ENCODE data around the gene ADAMTS6.

ADAMTS6 gene

DNA sequence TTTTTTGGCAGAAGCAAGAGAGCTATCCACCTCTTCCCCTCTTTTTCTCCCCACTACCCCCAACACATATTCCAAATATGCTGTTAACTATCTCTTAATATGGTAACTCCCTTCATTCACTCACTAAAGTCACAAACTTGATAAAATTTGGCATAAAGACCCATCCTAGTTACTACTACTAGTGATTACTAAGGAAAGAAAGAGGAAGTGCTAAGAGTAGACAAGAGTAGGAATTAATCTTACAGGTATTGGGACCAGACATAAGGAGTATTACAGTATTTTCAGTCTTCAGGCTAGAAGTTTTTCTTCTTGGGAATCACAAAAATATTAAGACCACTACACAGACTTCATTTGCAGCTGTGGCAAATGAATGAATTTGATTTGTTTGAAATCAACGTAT lies 2.2 kb downstream of the ADAMTS6 start:
- Histone ChIP-seq H2BK15ac (replicated peaks; ENCODE audit: low read depth) (no peak overlapping the region), H3K23ac (ENCODE audit: low read length) (no peak overlapping the region), H2BK5ac (ENCODE audit: low read length) (no peak overlapping the region), H3K27me3 (ENCODE audit: insufficient read depth, low read length, poor library complexity) (no peaks in the 10 kb centered on the region), H3K79me1 (ENCODE audit: low read length) (no peaks in the 10 kb centered on the region), H3K56ac (ENCODE audit: low read length) (no peak overlapping the region), H3K4me1 (ENCODE audit: control insufficient read depth, low read depth, low read length) (peaks cover 5% of the 10 kb centered on the region), H2AK5ac (ENCODE audit: low read length) (no peak overlapping the region), H3K4me3 (ENCODE audit: low read length) (no peak overlapping the region), H3K4me2 (ENCODE audit: low read length) (no peak overlapping the region), H3K36me3 (ENCODE audit: control insufficient read depth, insufficient read depth, low read length) (no peaks in the 10 kb centered on the region), H3K18ac (ENCODE audit: low read length) (no peak overlapping the region), H2BK120ac (ENCODE audit: low read depth, low read length) (no peak overlapping the region), H4K5ac (ENCODE audit: low read length) (no peak overlapping the region), H3K27ac (ENCODE audit: low read depth, low read length) (no peak overlapping the region), H3K79me2 (ENCODE audit: control insufficient read depth, insufficient read depth, low read length) (no peaks in the 10 kb centered on the region), H3K9ac (ENCODE audit: low read length) (no peak overlapping the region), H4K8ac (ENCODE audit: low read depth, low read length) (no peak overlapping the region), H3K4ac (ENCODE audit: low read depth, low read length) (no peak overlapping the region)
- no peak for DNase-seq
- WGBS (ENCODE audit: extremely low coverage, insufficient coverage, low lambda C conversion rate), result no CpG with 5 or more reads among the region's 1 CpG

DNA sequence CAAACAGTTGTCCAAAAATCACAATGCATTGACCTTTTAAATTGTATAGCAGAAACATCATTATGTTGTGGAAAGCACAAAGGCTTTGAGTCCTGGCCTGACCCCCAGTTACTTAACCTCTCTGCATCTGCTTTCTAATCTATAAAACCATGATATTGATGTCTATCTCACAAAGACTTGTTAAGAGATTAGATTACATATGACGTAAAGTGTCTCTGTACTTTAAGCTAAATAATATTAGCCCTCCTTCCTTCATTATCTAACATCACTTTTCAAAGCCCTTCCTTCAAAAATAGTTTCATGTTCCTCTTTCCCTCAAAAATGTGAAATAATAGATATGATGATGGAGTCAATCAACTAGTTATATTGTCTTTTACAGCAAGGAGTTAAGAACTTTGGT lies 3.4 kb downstream of the ADAMTS6 start:
- no peak overlapping the region for H4K8ac ChIP-seq (ENCODE audit: low read depth, low read length)
- no peak overlapping the region for H3K4ac ChIP-seq (ENCODE audit: low read depth, low read length)
- H3K4me2 ChIP-seq (ENCODE audit: low read length), result no peak overlapping the region
- H3K56ac ChIP-seq (ENCODE audit: low read length), result no peak overlapping the region
- WGBS (ENCODE audit: extremely low coverage, insufficient coverage, low lambda C conversion rate), result no CpG with 5 or more reads among the region's 1 CpG
- no peaks in the 10 kb centered on the region for H3K36me3 ChIP-seq (ENCODE audit: control insufficient read depth, insufficient read depth, low read length)
- no peak overlapping the region for H4K5ac ChIP-seq (ENCODE audit: low read length)
- no peaks in the 10 kb centered on the region for H3K79me2 ChIP-seq (ENCODE audit: control insufficient read depth, insufficient read depth, low read length)
- no peak overlapping the region for H3K4me3 ChIP-seq (ENCODE audit: low read length)
- DNase-seq, result no peak
- H2BK5ac ChIP-seq (ENCODE audit: low read length), result no peak overlapping the region
- no peak overlapping the region for H2BK120ac ChIP-seq (ENCODE audit: low read depth, low read length)
- H2BK15ac ChIP-seq (replicated peaks; ENCODE audit: low read depth), result no peak overlapping the region
- no peak overlapping the region for H3K23ac ChIP-seq (ENCODE audit: low read length)
- H3K4me1 ChIP-seq (ENCODE audit: control insufficient read depth, low read depth, low read length), result peaks cover 5% of the 10 kb centered on the region
- H3K9ac ChIP-seq (ENCODE audit: low read length), result no peak overlapping the region
- H3K18ac ChIP-seq (ENCODE audit: low read length), result no peak overlapping the region
- no peak overlapping the region for H2AK5ac ChIP-seq (ENCODE audit: low read length)
- H3K27ac ChIP-seq (ENCODE audit: low read depth, low read length), result no peak overlapping the region
- H3K79me1 ChIP-seq (ENCODE audit: low read length), result no peaks in the 10 kb centered on the region
- no peaks in the 10 kb centered on the region for H3K27me3 ChIP-seq (ENCODE audit: insufficient read depth, low read length, poor library complexity)

DNA sequence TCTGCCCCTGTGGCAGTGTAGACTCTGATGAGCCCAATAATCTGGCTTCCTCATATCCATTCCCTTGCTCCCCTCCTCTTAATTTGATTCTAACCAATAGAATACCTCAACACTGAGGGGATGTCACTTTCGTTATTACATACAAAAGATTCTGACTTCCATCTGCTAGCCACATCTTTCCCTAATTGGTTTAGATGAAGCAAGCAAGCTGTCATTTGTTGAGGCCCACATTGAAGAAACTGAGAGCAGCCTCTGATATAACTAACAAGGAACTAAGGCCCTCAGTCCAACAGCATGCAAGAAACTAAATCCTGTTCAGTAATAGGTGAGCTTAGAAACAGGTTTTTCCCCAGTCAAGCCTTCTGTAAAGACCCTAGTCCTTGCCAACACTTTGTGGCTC lies 5.8 kb downstream of the ADAMTS6 start:
- Histone ChIP-seq H3K4ac (ENCODE audit: low read depth, low read length) (no peak overlapping the region), H3K4me2 (ENCODE audit: low read length) (no peak overlapping the region), H2BK5ac (ENCODE audit: low read length) (no peak overlapping the region), H3K79me2 (ENCODE audit: control insufficient read depth, insufficient read depth, low read length) (no peaks in the 10 kb centered on the region), H3K56ac (ENCODE audit: low read length) (no peak overlapping the region), H4K5ac (ENCODE audit: low read length) (no peak overlapping the region), H3K79me1 (ENCODE audit: low read length) (no peaks in the 10 kb centered on the region), H3K18ac (ENCODE audit: low read length) (no peak overlapping the region), H3K36me3 (ENCODE audit: control insufficient read depth, insufficient read depth, low read length) (no peaks in the 10 kb centered on the region), H3K4me3 (ENCODE audit: low read length) (no peak overlapping the region), H3K23ac (ENCODE audit: low read length) (no peak overlapping the region), H4K8ac (ENCODE audit: low read depth, low read length) (no peak overlapping the region), H3K27ac (ENCODE audit: low read depth, low read length) (no peak overlapping the region), H2BK15ac (replicated peaks; ENCODE audit: low read depth) (no peak overlapping the region), H2BK120ac (ENCODE audit: low read depth, low read length) (no peak overlapping the region), H3K27me3 (ENCODE audit: insufficient read depth, low read length, poor library complexity) (no peaks in the 10 kb centered on the region), H2AK5ac (ENCODE audit: low read length) (no peak overlapping the region), H3K9ac (ENCODE audit: low read length) (no peak overlapping the region), H3K4me1 (ENCODE audit: control insufficient read depth, low read depth, low read length) (peaks cover 3% of the 10 kb centered on the region)
- WGBS (ENCODE audit: extremely low coverage, insufficient coverage, low lambda C conversion rate), result no CpG with 5 or more reads among the region's 1 CpG
- DNase-seq, result no peak

DNA sequence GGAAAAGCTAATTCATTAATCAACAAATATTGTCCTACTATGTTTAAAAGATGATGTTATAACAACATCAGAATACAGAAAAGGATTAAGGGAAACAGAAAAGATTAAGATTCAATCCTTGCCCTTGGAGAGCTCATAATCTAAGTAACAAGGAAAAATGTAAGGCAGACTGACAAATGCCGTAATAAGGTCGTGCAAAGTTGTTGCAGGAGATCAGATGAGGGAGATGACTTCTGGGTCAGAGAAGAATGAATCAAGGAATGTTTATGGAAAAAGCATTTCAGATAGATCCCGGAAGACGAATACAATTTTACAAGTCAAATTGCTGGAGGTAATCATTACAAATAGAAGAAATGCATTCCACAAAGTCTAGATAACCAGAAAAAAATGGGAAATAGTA lies 6.4 kb downstream of the ADAMTS6 start:
- no peaks in the 10 kb centered on the region for H3K4me1 ChIP-seq (ENCODE audit: control insufficient read depth, low read depth, low read length)
- H3K4me2 ChIP-seq (ENCODE audit: low read length), result no peak overlapping the region
- H3K18ac ChIP-seq (ENCODE audit: low read length), result no peak overlapping the region
- H2BK15ac ChIP-seq (replicated peaks; ENCODE audit: low read depth), result no peak overlapping the region
- no peak overlapping the region for H2BK120ac ChIP-seq (ENCODE audit: low read depth, low read length)
- H4K8ac ChIP-seq (ENCODE audit: low read depth, low read length), result no peak overlapping the region
- H3K56ac ChIP-seq (ENCODE audit: low read length), result no peak overlapping the region
- H3K27ac ChIP-seq (ENCODE audit: low read depth, low read length), result no peak overlapping the region
- H3K36me3 ChIP-seq (ENCODE audit: control insufficient read depth, insufficient read depth, low read length), result no peaks in the 10 kb centered on the region
- H3K79me1 ChIP-seq (ENCODE audit: low read length), result no peaks in the 10 kb centered on the region
- H2AK5ac ChIP-seq (ENCODE audit: low read length), result no peak overlapping the region
- no peaks in the 10 kb centered on the region for H3K79me2 ChIP-seq (ENCODE audit: control insufficient read depth, insufficient read depth, low read length)
- no peak overlapping the region for H3K4me3 ChIP-seq (ENCODE audit: low read length)
- H4K5ac ChIP-seq (ENCODE audit: low read length), result no peak overlapping the region
- no peak overlapping the region for H2BK5ac ChIP-seq (ENCODE audit: low read length)
- no peak overlapping the region for H3K23ac ChIP-seq (ENCODE audit: low read length)
- DNase-seq, result no peak
- H3K4ac ChIP-seq (ENCODE audit: low read depth, low read length), result no peak overlapping the region
- H3K9ac ChIP-seq (ENCODE audit: low read length), result no peak overlapping the region
- no peaks in the 10 kb centered on the region for H3K27me3 ChIP-seq (ENCODE audit: insufficient read depth, low read length, poor library complexity)
- WGBS (ENCODE audit: extremely low coverage, insufficient coverage, low lambda C conversion rate), result no CpG with 5 or more reads among the region's 4 CpGs

DNA sequence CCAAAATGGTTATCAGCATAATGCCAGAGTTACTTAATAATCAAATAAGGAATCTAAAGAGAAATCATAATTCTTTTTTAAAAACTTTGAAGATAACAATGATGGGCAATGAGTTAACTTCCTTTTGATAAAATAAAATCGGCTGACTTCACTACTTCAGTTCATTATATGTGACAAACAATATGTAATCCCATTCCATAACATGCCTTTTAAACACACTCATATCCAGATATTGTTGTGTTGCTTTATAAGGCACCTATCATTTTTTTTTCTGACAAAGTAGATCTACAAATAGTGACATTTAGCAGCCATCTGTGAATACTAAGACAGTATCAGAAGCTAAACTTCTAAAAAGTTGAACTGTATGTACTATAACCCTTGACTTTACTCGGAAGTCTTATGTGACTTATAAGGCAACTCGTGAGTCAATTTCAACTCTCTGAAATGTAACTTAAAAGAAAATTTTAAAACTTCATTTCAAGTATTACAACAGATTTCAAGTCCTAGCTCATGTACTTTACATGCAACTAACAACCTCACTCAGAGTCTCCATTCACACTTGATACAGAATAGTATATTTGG lies 7.5 kb downstream of the ADAMTS6 start:
- Histone ChIP-seq H3K27ac (ENCODE audit: low read depth, low read length) (no peak overlapping the region), H4K8ac (ENCODE audit: low read depth, low read length) (no peak overlapping the region), H3K36me3 (ENCODE audit: control insufficient read depth, insufficient read depth, low read length) (no peaks in the 10 kb centered on the region), H3K56ac (ENCODE audit: low read length) (no peak overlapping the region), H3K18ac (ENCODE audit: low read length) (no peak overlapping the region), H3K4ac (ENCODE audit: low read depth, low read length) (no peak overlapping the region), H3K27me3 (ENCODE audit: insufficient read depth, low read length, poor library complexity) (no peaks in the 10 kb centered on the region), H3K4me3 (ENCODE audit: low read length) (no peak overlapping the region), H3K23ac (ENCODE audit: low read length) (no peak overlapping the region), H4K5ac (ENCODE audit: low read length) (no peak overlapping the region), H2AK5ac (ENCODE audit: low read length) (no peak overlapping the region), H2BK15ac (replicated peaks; ENCODE audit: low read depth) (no peak overlapping the region), H2BK5ac (ENCODE audit: low read length) (no peak overlapping the region), H3K4me1 (ENCODE audit: control insufficient read depth, low read depth, low read length) (no peaks in the 10 kb centered on the region), H3K79me1 (ENCODE audit: low read length) (no peaks in the 10 kb centered on the region), H3K4me2 (ENCODE audit: low read length) (no peak overlapping the region), H2BK120ac (ENCODE audit: low read depth, low read length) (no peak overlapping the region), H3K9ac (ENCODE audit: low read length) (no peak overlapping the region), H3K79me2 (ENCODE audit: control insufficient read depth, insufficient read depth, low read length) (no peaks in the 10 kb centered on the region)
- no peak for DNase-seq
- WGBS (ENCODE audit: extremely low coverage, insufficient coverage, low lambda C conversion rate), result no CpG with 5 or more reads among the region's 3 CpGs

DNA sequence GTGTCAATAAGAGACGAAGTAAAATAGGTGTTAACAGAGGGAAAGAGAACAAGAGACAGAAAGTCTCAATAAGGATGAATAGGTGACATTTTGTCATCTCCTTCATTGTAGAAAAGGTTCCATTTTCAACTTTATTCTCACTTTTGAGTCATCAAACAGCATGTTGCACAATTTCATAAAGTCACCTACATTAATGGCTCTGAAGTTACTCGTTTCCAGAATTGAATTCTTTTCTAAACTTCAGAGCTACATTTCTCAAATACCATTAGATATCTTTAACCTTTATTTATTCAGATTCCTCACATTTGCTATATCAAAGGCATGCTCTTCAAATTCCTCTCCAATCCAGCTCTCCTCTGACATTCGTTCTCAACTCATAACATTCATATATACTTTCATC lies 13.1 kb downstream of the ADAMTS6 start:
- H2BK15ac ChIP-seq (replicated peaks; ENCODE audit: low read depth), result no peak overlapping the region
- H3K18ac ChIP-seq (ENCODE audit: low read length), result no peak overlapping the region
- no peaks in the 10 kb centered on the region for H3K4me1 ChIP-seq (ENCODE audit: control insufficient read depth, low read depth, low read length)
- no peak overlapping the region for H3K4me2 ChIP-seq (ENCODE audit: low read length)
- no peak overlapping the region for H3K27ac ChIP-seq (ENCODE audit: low read depth, low read length)
- DNase-seq, result no peak
- H4K5ac ChIP-seq (ENCODE audit: low read length), result no peak overlapping the region
- H3K56ac ChIP-seq (ENCODE audit: low read length), result no peak overlapping the region
- no peak overlapping the region for H3K23ac ChIP-seq (ENCODE audit: low read length)
- H3K36me3 ChIP-seq (ENCODE audit: control insufficient read depth, insufficient read depth, low read length), result no peaks in the 10 kb centered on the region
- no peaks in the 10 kb centered on the region for H3K79me1 ChIP-seq (ENCODE audit: low read length)
- no peak overlapping the region for H3K4ac ChIP-seq (ENCODE audit: low read depth, low read length)
- no peak overlapping the region for H2BK5ac ChIP-seq (ENCODE audit: low read length)
- no peaks in the 10 kb centered on the region for H3K27me3 ChIP-seq (ENCODE audit: insufficient read depth, low read length, poor library complexity)
- no peak overlapping the region for H2BK120ac ChIP-seq (ENCODE audit: low read depth, low read length)
- no peak overlapping the region for H3K9ac ChIP-seq (ENCODE audit: low read length)
- no peak overlapping the region for H3K4me3 ChIP-seq (ENCODE audit: low read length)
- H3K79me2 ChIP-seq (ENCODE audit: control insufficient read depth, insufficient read depth, low read length), result no peaks in the 10 kb centered on the region
- WGBS (ENCODE audit: extremely low coverage, insufficient coverage, low lambda C conversion rate), result 100% methylated on average over 1 of the region's 3 CpGs
- H2AK5ac ChIP-seq (ENCODE audit: low read length), result no peak overlapping the region
- no peak overlapping the region for H4K8ac ChIP-seq (ENCODE audit: low read depth, low read length)
